Kidney (tissue), 14 donors: ENCODE results near the gene ATP6V0E1. TPM values are rescaled to one million over a fixed set of nuclear protein-coding genes. Genes with fewer than 3 reads are reported as not detected.
A peak's percentile ranks its signal among the peaks of the same experiment; 100 is the strongest.

Experiments
- DNase-seq, 5 donors: peaks; one replicate each; pipeline ENCODE4 v3.0.0-alpha.2; 2013 to 2020
- FAIRE-seq: peaks from 2 replicates; lab custom pipeline; 2012; peaks lifted over from hg19 to GRCh38; lab: Jason Lieb, UNC
- H3K27ac ChIP-seq, 2 donors: one replicate each; pipeline ENCODE4 v1.7.0; 2013; ENCODE audit warnings: low read depth in 2 of 2, low read length in 2 of 2, inconsistent platforms in 1 of 2
- H3K27me3 ChIP-seq: one replicate; pipeline ENCODE4 v1.7.1; 2013; ENCODE audit warnings: low read length, inconsistent platforms; ENCODE audit not compliant: control insufficient read depth, insufficient read depth
- H3K36me3 ChIP-seq, 3 donors: one replicate each; pipeline versions ENCODE4 v1.7.0 to v1.7.1; 2013; ENCODE audit warnings: low read length in 3 of 3, control low read depth in 1 of 3, inconsistent platforms in 1 of 3; ENCODE audit not compliant: insufficient read depth in 3 of 3, control insufficient read depth in 2 of 3
- H3K4me1 ChIP-seq, 3 donors: one replicate each; pipeline versions ENCODE4 v1.7.0 to v1.7.1; 2013; ENCODE audit warnings: low read length in 3 of 3, inconsistent platforms in 1 of 3, low read depth in 1 of 3; ENCODE audit not compliant: control insufficient read depth in 2 of 3, insufficient read depth in 2 of 3
- H3K4me3 ChIP-seq, 3 donors: one replicate each; pipeline versions ENCODE4 v1.7.0 to v1.8.1; 2013; ENCODE audit warnings: low read length in 3 of 3, control low read depth in 1 of 3, inconsistent platforms in 1 of 3
- H3K9ac ChIP-seq, 3 donors: one replicate each; pipeline versions ENCODE4 v1.7.0 to v1.7.1; 2013; ENCODE audit warnings: low read length in 3 of 3, control low read depth in 1 of 3, inconsistent platforms in 1 of 3
- H3K9me3 ChIP-seq, 3 donors: one replicate each; pipeline versions ENCODE4 v1.7.0 to v1.7.1; 2013; ENCODE audit warnings: low read length in 3 of 3, control low read depth in 1 of 3, inconsistent platforms in 1 of 3; ENCODE audit not compliant: control insufficient read depth in 2 of 3, insufficient read depth in 1 of 3
- intact Hi-C: fragments of 100-400 bp; cut with DNase I; formaldehyde crosslinking; loops from one replicate; pipeline ENCODE4 v1.11.1; 2022
- polyA plus RNA-seq: library from polyadenylated mRNA; stranded (reverse); fragments of 350-450 nt; fragmentation: Illumina TruSeq; extraction: RNeasy Lipid Tissue Mini Kit (QIAGEN cat#74804); gene quantifications from one replicate; pipeline ENCODE4 v1.2.3, GENCODE V29; 2014; ENCODE audit warnings: low read depth, low replicate concordance; ENCODE audit not compliant: insufficient read depth
- total RNA-seq: library from RNA; stranded (reverse); fragmentation: NEBNext Ultra II Directional; extraction: Animal tissue kit (Norgen Biotek cat#: 25700); gene quantifications from one replicate; pipeline ENCODE4 v1.2.1, GENCODE V29; 2021
- TF ChIP-seq, protein P1 (sequence below): IDR thresholded peaks from 3 replicates; pipeline ENCODE4 v1.5.1; 2012; ENCODE audit warnings: mild to moderate bottlenecking, moderate library complexity, borderline replicate concordance; ENCODE audit not compliant: insufficient read depth; ENCODE audit errors: extremely low read depth
- donor health status: control.
- donor health status: control.
- donor health status: control.
- donor health status: control.
- donor health status: control.
- donor health status: DM: yes; HTN: yes; CAD: no.
- donor health status: Normal renal cell carcinoma (clear cell type).

The ATP6V0E1 gene
- total and polyA plus RNA-seq, 2 donors from 2014 or later = 352 to 804 TPM

DNA sequence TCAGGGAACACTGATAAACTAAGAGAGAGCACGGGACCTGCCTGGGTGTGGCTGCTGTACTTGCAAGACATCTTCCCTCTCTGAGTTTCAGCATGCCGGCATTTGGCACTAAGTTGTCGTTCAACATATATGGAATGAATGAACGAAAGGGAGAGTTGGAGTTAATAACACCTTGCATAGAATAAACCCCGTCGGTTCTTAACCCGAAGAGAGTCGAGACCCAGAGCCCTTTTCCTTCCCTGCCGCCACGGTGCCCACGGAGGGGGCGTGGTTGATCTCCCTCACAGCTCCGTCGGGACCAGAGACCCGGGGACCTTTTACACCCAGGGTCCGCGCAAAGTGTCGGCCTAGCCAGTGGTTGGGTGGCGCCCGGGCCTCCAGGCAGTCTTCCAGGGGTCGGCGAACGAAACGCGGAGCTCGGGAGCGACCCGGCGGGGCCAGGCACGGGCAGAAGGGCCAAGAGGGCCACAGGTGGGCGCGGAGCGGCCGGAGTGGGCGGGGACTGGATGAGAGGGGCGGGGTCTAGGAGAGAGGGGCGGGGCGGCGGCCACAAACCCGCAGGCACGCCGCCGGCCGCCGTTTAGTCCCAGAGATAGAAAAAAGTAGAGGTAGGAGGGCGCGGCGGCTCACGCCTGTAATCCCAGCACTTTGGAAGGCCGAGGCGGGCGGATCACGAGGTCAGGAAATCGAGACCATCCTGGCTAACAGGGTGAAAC is 25.1 kb upstream of the ATP6V0E1 start:
- H3K27ac ChIP-seq = peak overlapping the region in 1 of 2 donors; percentile 74
- H3K4me3 ChIP-seq = peak overlapping the region; percentile 7 to 99 (median 35)
- peaks cover 0 to 3% (median 0%) of the 10 kb centered on the region in 3 donors for H3K36me3 ChIP-seq
- no peaks in the 10 kb centered on the region for H3K27me3 ChIP-seq
- no peaks in the 10 kb centered on the region for H3K9me3 ChIP-seq
- intact Hi-C loops = no loop called here
- TF ChIP-seq, protein P1, sequence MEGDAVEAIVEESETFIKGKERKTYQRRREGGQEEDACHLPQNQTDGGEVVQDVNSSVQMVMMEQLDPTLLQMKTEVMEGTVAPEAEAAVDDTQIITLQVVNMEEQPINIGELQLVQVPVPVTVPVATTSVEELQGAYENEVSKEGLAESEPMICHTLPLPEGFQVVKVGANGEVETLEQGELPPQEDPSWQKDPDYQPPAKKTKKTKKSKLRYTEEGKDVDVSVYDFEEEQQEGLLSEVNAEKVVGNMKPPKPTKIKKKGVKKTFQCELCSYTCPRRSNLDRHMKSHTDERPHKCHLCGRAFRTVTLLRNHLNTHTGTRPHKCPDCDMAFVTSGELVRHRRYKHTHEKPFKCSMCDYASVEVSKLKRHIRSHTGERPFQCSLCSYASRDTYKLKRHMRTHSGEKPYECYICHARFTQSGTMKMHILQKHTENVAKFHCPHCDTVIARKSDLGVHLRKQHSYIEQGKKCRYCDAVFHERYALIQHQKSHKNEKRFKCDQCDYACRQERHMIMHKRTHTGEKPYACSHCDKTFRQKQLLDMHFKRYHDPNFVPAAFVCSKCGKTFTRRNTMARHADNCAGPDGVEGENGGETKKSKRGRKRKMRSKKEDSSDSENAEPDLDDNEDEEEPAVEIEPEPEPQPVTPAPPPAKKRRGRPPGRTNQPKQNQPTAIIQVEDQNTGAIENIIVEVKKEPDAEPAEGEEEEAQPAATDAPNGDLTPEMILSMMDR = no peak
- H3K9ac ChIP-seq = peak overlapping the region in 2 of 3 donors; percentile 7 to 31
- peaks cover 0 to 7% (median 3%) of the 10 kb centered on the region in 3 donors for H3K4me1 ChIP-seq
- DNase-seq (peak; percentile 70 to 89 (median 79)), FAIRE-seq (no peak)

DNA sequence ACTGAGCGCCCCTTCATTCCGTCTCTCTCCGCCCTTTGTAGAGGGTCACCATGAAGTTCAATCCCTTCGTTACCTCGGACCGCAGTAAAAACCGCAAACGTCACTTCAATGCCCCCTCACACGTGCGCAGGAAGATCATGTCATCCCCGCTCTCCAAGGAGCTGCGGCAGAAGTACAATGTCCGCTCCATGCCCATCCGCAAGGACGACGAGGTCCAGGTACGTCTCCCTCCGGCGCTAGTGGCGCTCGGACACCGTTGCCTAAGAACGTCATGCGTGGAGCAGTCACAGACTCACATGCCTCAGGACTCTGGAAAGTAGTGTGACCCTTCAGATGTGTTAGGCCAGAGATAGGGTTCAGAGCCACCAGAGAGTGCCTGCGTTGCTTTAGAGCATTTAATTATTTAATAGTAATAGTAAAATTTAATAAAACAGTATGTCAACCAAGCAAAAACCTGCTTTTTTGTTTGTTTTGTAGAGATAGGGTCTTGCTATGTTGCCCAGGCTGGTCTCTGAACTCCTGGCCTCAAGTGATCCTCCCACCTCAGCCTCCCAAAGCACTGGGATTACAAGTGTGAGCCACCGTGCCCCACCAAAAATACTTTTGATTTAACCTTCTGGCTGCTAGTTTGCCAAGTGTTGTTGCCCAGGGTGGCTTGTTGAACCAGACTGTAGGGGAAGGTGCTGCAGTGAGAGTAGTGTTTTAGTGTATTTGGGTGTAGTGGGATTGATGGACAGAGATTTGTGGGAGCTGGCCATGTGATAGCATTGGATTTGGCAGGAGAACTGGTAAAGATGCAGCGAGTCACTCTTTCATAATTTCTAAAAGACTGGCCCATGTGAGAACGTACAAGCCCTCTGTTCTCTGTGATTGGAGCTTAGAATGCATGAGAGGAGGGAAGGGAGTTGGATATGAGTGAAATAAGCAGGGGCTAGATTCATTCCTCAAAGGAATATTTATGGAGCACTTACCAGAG is 23.5 kb upstream of the ATP6V0E1 start:
- TF ChIP-seq, protein P1 = no peak
- H3K9me3 ChIP-seq = no peaks in the 10 kb centered on the region
- H3K27me3 ChIP-seq = no peaks in the 10 kb centered on the region
- peak in 1 of 5 donors; percentile 48 for DNase-seq
- FAIRE-seq = no peak
- H3K36me3 ChIP-seq = peaks cover 0 to 3% (median 0%) of the 10 kb centered on the region in 3 donors
- peak overlapping the region; percentile 82 to 100 (median 99) for H3K4me3 ChIP-seq
- intact Hi-C loops = no loop called here
- no peak overlapping the region for H3K27ac ChIP-seq
- peaks cover 0 to 7% (median 3%) of the 10 kb centered on the region in 3 donors for H3K4me1 ChIP-seq
- peak overlapping the region; percentile 51 to 100 (median 100) for H3K9ac ChIP-seq

DNA sequence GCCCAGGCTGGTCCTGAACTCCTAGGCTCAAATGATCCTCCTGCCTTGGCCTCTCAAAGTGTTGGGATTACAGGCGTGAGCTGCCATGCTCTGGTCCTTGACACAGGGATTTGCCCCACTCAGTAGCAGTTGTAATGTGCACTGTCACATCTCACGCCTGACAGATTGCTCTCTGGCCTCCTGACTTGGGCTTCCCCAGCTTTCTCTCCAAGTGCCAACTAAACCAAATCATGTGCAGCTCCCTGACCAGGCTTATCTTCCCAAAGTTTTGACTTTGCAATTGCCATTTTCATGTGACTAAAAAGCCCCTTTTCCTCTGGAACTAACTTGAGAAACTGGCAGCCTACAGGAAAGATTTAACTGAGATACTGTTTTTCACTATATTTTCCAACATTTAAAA is 13.7 kb upstream of the ATP6V0E1 start:
- FAIRE-seq = no peak
- intact Hi-C loops = no loop called here
- H3K27ac ChIP-seq = no peak overlapping the region

More for the DNA sequence above, 13.7 kb upstream of the ATP6V0E1 start:
- Histone ChIP-seq H3K4me3 (no peak overlapping the region), H3K9ac (no peak overlapping the region), H3K9me3 (no peaks in the 10 kb centered on the region), H3K4me1 (peaks cover 0 to 7% (median 3%) of the 10 kb centered on the region in 3 donors), H3K36me3 (peaks cover 2 to 9% (median 8%) of the 10 kb centered on the region in 3 donors), H3K27me3 (no peaks in the 10 kb centered on the region)
- no peak for DNase-seq
- TF ChIP-seq, protein P1 = no peak
